Tibial nerve (tissue), 4 donors: ENCODE measurements around the gene TSR1. TPM values are rescaled to one million over a fixed set of nuclear protein-coding genes. Genes with fewer than 3 reads are reported as not detected.

Experiments
- DNase-seq, 2 donors: peaks; one replicate each; pipeline ENCODE4 v3.0.0-alpha.2; 2019; ENCODE audit warnings: low spot score in 2 of 2
- H3K27ac ChIP-seq, 4 donors: fragments of 200-600 bp; sonication (generic) in 3 of 4; one replicate each; pipeline ENCODE4 v1.5.1; 2017 to 2019; ENCODE audit warnings: mild to moderate bottlenecking in 1 of 4
- H3K27me3 ChIP-seq, 2 donors: fragments of 200-600 bp; sonication (generic) in 1 of 2; one replicate each; pipeline versions ENCODE4 v1.5.1 to v1.6.0; 2017 to 2019
- H3K36me3 ChIP-seq, 3 donors: fragments of 200-600 bp; sonication (generic); one replicate each; pipeline ENCODE4 v1.5.1; 2018 to 2019
- H3K4me1 ChIP-seq, 4 donors: fragments of 200-600 bp; sonication (generic) in 3 of 4; one replicate each; pipeline ENCODE4 v1.5.1; 2017 to 2019
- H3K4me3 ChIP-seq, 4 donors: fragments of 200-600 bp; sonication (generic) in 3 of 4; one replicate each; pipeline ENCODE4 v1.5.1; 2017 to 2019; ENCODE audit warnings: mild to moderate bottlenecking in 1 of 4, moderate library complexity in 1 of 4
- H3K9me3 ChIP-seq, 4 donors: fragments of 200-600 bp; sonication (generic) in 3 of 4; one replicate each; pipeline ENCODE4 v1.5.1; 2017 to 2019
- CTCF ChIP-seq, 5 experiments: fragments of 200-600 bp in 3 of 5; fragments of 450-650 bp in 2 of 5; sonication (generic) in 3 of 5; IDR thresholded peaks; one replicate each; pipeline ENCODE4 v1.5.1; 2016 to 2019; ENCODE audit warnings: antibody characterized with exemption in 5 of 5, mild to moderate bottlenecking in 3 of 5, moderate library complexity in 2 of 5
- EP300 ChIP-seq, 2 donors: sonication (generic); formaldehyde crosslinking; IDR thresholded peaks; one replicate each; pipeline ENCODE4 v1.6.1; 2017; ENCODE audit warnings: antibody characterized with exemption in 2 of 2, mild to moderate bottlenecking in 1 of 2
- POLR2A ChIP-seq, 2 donors: fragments of 450-650 bp; IDR thresholded peaks; one replicate each; pipeline ENCODE4 v1.6.1; 2017; ENCODE audit warnings: antibody characterized with exemption in 2 of 2, mild to moderate bottlenecking in 2 of 2, moderate library complexity in 2 of 2
- WGBS, 2 donors: methylation state at CpG; one replicate each; pipeline ENCODE4 v1.1.5; 2018; 5-methylcytosine and 5-hydroxymethylcytosine counted together
- total RNA-seq, 4 donors: library from RNA; depleted of rRNA; stranded (reverse); fragments of >200 nt; gene quantifications; one replicate each; pipeline ENCODE4 v1.1.0, GENCODE V29; 2016

Gene TSR1
- total RNA-seq, 4 donors from 2014 or later = 19.6 to 35.7 (median 24.3) TPM

- no peak for DNase-seq
- no peaks in the 10 kb centered on the region for H3K27me3 ChIP-seq
Measured at GRCh38 chr17:2289878-2290478, 46.3 kb downstream of the TSR1 start.

GRCh38 chr17:2283302-2283701 is 53.0 kb downstream of the TSR1 start:
- TF ChIP-seq POLR2A (IDR thresholded peaks at IDR 0.05) (no peak), EP300 (IDR thresholded peaks at IDR 0.05) (no peak)
- Histone ChIP-seq H3K4me3 (no peak overlapping the region), H3K36me3 (peaks cover 0 to 79% (median 8%) of the 10 kb centered on the region in 3 donors), H3K27me3 (no peaks in the 10 kb centered on the region), H3K4me1 (peaks cover 0 to 3% (median 0%) of the 10 kb centered on the region in 4 donors), H3K27ac (no peak overlapping the region), H3K9me3 (no peaks in the 10 kb centered on the region)
- no peak for DNase-seq
- WGBS, 2 donors = 82 to 93% methylated on average over 7 of the region's 7 CpGs

More at GRCh38 chr17:2289878-2290478, 46.3 kb downstream of the TSR1 start:
- no peaks in the 10 kb centered on the region for H3K4me1 ChIP-seq
- WGBS, 2 donors = 93 to 94% methylated on average over 5 of the region's 5 CpGs
- peaks cover 3 to 87% (median 7%) of the 10 kb centered on the region in 3 donors for H3K36me3 ChIP-seq
- no peak overlapping the region for H3K4me3 ChIP-seq
- H3K27ac ChIP-seq = no peak overlapping the region
- TF ChIP-seq POLR2A (IDR thresholded peaks at IDR 0.05) (no peak), EP300 (IDR thresholded peaks at IDR 0.05) (no peak), CTCF (IDR thresholded peaks at IDR 0.05) (no peak)
- no peaks in the 10 kb centered on the region for H3K9me3 ChIP-seq

GRCh38 chr17:2282297-2282873 is 53.9 kb downstream of the TSR1 start:
- Histone ChIP-seq H3K36me3 (peaks cover 0 to 79% (median 8%) of the 10 kb centered on the region in 3 donors), H3K27ac (no peak overlapping the region)
- TF ChIP-seq CTCF (IDR thresholded peaks at IDR 0.05) (peak; percentile 38 to 63 (median 45)), POLR2A (IDR thresholded peaks at IDR 0.05) (no peak), EP300 (IDR thresholded peaks at IDR 0.05) (peak in 1 of 2 donors; percentile 28)

GRCh38 chr17:2279707-2280106 is 56.5 kb downstream of the TSR1 start:
- 91 to 93% methylated on average over 9 of the region's 9 CpGs for WGBS, 2 donors
- peaks cover 0 to 89% (median 8%) of the 10 kb centered on the region in 3 donors for H3K36me3 ChIP-seq

More at GRCh38 chr17:2282297-2282873, 53.9 kb downstream of the TSR1 start:
- Histone ChIP-seq H3K27me3 (no peaks in the 10 kb centered on the region), H3K9me3 (no peaks in the 10 kb centered on the region), H3K4me1 (peaks cover 0 to 3% (median 0%) of the 10 kb centered on the region in 4 donors), H3K4me3 (no peak overlapping the region)
- WGBS, 2 donors = 60 to 62% methylated on average over 7 of the region's 7 CpGs
- peak in 1 of 2 donors; percentile 39 for DNase-seq

More at GRCh38 chr17:2279707-2280106, 56.5 kb downstream of the TSR1 start:
- H3K27me3 ChIP-seq = no peaks in the 10 kb centered on the region
- H3K4me3 ChIP-seq = no peak overlapping the region
- TF ChIP-seq EP300 (IDR thresholded peaks at IDR 0.05) (no peak), POLR2A (IDR thresholded peaks at IDR 0.05) (no peak), CTCF (IDR thresholded peaks at IDR 0.05) (no peak)
- DNase-seq = no peak
- no peak overlapping the region for H3K27ac ChIP-seq
- H3K9me3 ChIP-seq = no peaks in the 10 kb centered on the region
- H3K4me1 ChIP-seq = peaks cover 0 to 3% (median 0%) of the 10 kb centered on the region in 4 donors
